GM23338 (cell line): ENCODE results near the gene GNA15.

Experiments
- CREB1 ChIP-seq: fragments of 250-450 bp; sonication (Bioruptor Pico); IDR thresholded peaks from 2 replicates; pipeline ENCODE4 v1.5.0; 2020; ENCODE audit warnings: low read depth, mild to moderate bottlenecking, moderate library complexity
- CTCF ChIP-seq, 2 experiments: fragments of 200-600 bp in 1 of 2; sonication (generic) in 1 of 2; conservative IDR thresholded peaks; 2 replicates each; pipeline versions ENCODE4 v1.5.1 to v1.6.1; 2016 to 2017; ENCODE audit warnings: antibody characterized with exemption in 2 of 2, low read depth in 2 of 2, mild to moderate bottlenecking in 2 of 2, moderate library complexity in 1 of 2
- ETS1 ChIP-seq: IDR thresholded peaks from 2 replicates; pipeline ENCODE4 v1.6.1; 2016; ENCODE audit warnings: antibody characterized with exemption
- EZH2 ChIP-seq: fragments of 200-600 bp; sonication (generic); IDR thresholded peaks from one replicate; pipeline ENCODE4 v1.8.0; 2017; ENCODE audit warnings: antibody characterized with exemption, mild to moderate bottlenecking, low read depth; ENCODE audit not compliant: unreplicated experiment
- EZH2phosphoT487 ChIP-seq: fragments of 200-600 bp; sonication (generic); IDR thresholded peaks from one replicate; pipeline ENCODE4 v1.8.1; 2018; ENCODE audit warnings: antibody characterized with exemption; ENCODE audit not compliant: unreplicated experiment
- JUNB ChIP-seq: IDR thresholded peaks from one replicate; pipeline ENCODE4 v1.6.1; 2016; ENCODE audit warnings: antibody characterized with exemption; ENCODE audit not compliant: unreplicated experiment
- POLR2AphosphoS5 ChIP-seq: IDR thresholded peaks from 2 replicates; pipeline ENCODE4 v1.6.1; 2016; ENCODE audit warnings: antibody characterized with exemption, low read depth
- REST ChIP-seq: IDR thresholded peaks from one replicate; pipeline ENCODE4 v1.6.1; 2018; ENCODE audit warnings: antibody characterized with exemption; ENCODE audit not compliant: unreplicated experiment
- STAT1 ChIP-seq: IDR thresholded peaks from one replicate; pipeline ENCODE4 v1.6.1; 2016; ENCODE audit warnings: antibody characterized with exemption; ENCODE audit not compliant: unreplicated experiment
- ZNF114 ChIP-seq: fragments of 250-450 bp; sonication (Bioruptor Pico); IDR thresholded peaks from 2 replicates; pipeline ENCODE4 v1.5.0; 2020; ENCODE audit warnings: mild to moderate bottlenecking, moderate library complexity
- ZNF331 ChIP-seq: fragments of 250-450 bp; sonication (Bioruptor Pico); IDR thresholded peaks from 2 replicates; pipeline ENCODE4 v1.5.0; 2020; ENCODE audit warnings: low read depth, mild to moderate bottlenecking, moderate library complexity

- TF ChIP-seq JUNB: no peak
- no peak for TF ChIP-seq CTCF (conservative IDR thresholded peaks at IDR 0.05; ENCODE audit: low read depth in 2 of 2)
- TF ChIP-seq POLR2AphosphoS5: no peak
- no peak for TF ChIP-seq REST
- no peak for TF ChIP-seq EZH2phosphoT487
- TF ChIP-seq EZH2: no peak
- no peak for TF ChIP-seq CREB1
- no peak for TF ChIP-seq ETS1
- no peak for TF ChIP-seq ZNF331 (CRISPR knock-in tag)
- TF ChIP-seq ZNF114 (CRISPR knock-in tag): no peak
- no peak for TF ChIP-seq STAT1
These were observed 15.0 kb downstream of the GNA15 start for GRCh38 chr19:3150739-3151329.
